ENCODE results near the gene MLLT3. TPM values are rescaled to one million over a fixed set of nuclear protein-coding genes. Genes with fewer than 3 reads are reported as not detected.

The MLLT3 gene
- total and polyA plus RNA-seq, 9 donors, result 8.7 to 15.4 (median 13.8) TPM

DNA sequence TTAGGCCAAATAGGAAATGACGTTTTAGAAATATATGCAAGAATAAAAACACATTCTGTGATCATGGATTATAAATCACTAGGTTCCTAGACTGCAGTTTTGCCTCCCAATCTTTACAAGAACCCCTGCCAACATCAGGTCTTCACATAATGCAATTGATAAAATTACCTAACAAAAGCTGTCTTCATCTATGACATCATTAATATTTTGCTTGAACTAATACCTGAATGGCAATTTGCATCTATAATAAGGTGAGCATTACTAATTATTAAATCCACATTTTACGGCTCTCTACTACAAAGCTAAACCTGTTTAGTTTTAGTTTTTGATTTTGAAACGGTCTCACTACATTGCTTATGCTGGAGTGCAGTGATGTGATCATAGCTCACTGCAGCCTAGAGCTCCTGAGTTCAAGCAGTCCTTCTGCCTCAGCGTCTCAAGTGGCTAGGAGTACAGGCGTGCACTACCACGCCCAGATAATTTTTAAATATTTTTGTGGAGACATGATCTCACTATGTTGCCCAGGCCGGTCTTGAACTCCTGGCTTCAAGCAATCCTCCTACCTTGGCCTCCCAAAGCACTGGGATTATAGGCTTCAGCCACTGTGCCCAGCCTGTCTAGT is 218.0 kb downstream of the MLLT3 start:
- TF ChIP-seq POLR2A (IDR thresholded peaks at IDR 0.05) (no peak), CTCF (IDR thresholded peaks at IDR 0.05) (no peak), EP300 (IDR thresholded peaks at IDR 0.05) (no peak)

DNA sequence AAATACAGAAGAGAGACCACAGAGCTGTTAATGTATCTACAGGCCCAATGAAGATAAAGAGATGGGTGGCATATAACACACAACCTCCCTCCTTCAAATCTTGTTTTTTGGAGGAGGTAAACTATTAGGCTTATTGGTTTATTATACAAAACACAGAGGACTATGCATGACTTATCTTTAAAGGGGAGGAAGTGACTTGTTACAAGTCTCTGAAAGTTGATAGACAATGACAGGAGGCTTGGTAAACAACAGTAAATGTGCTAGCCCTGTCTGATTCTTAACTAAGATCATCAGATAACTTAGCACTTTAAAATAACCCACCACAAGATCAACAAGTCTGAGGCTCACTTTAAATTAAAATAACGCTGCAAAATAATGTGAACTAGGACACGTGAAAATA is 219.0 kb downstream of the MLLT3 start:
- TF ChIP-seq POLR2A (IDR thresholded peaks at IDR 0.05) (no peak), CTCF (IDR thresholded peaks at IDR 0.05) (no peak), EP300 (IDR thresholded peaks at IDR 0.05) (no peak)
- no peak for DNase-seq
- intact Hi-C loops (cut with DNase I), result no loop called here
- Histone ChIP-seq H3K4me3 (no peak overlapping the region), H3K9me3 (no peaks in the 10 kb centered on the region), H3K27me3 (no peaks in the 10 kb centered on the region), H3K4me1 (ENCODE audit: insufficient read depth) (no peaks in the 10 kb centered on the region), H3K36me3 (no peaks in the 10 kb centered on the region), H3K27ac (no peak overlapping the region)
- WGBS, 3 donors, result 90 to 98% (median 93%) methylated on average over 2 of the region's 2 CpGs

More for the DNA sequence above, 218.0 kb downstream of the MLLT3 start:
- no peaks in the 10 kb centered on the region for H3K36me3 ChIP-seq
- H3K4me1 ChIP-seq (ENCODE audit: insufficient read depth), result no peaks in the 10 kb centered on the region
- WGBS, 3 donors, result 87 to 94% (median 93%) methylated on average over 7 of the region's 7 CpGs
- no peak overlapping the region for H3K27ac ChIP-seq
- DNase-seq, result no peak
- no peak overlapping the region for H3K4me3 ChIP-seq
- intact Hi-C loops (cut with DNase I), result no loop called here
- H3K27me3 ChIP-seq, result no peaks in the 10 kb centered on the region
- H3K9me3 ChIP-seq, result no peaks in the 10 kb centered on the region

GRCh38 chr9:20402273-20402875 is 219.9 kb downstream of the MLLT3 start:
- no peak for TF ChIP-seq POLR2A (IDR thresholded peaks at IDR 0.05)
- no peak for TF ChIP-seq CTCF (IDR thresholded peaks at IDR 0.05)
- no peak for TF ChIP-seq EP300 (IDR thresholded peaks at IDR 0.05)
- no peaks in the 10 kb centered on the region for H3K9me3 ChIP-seq
- DNase-seq, result no peak
- H3K4me1 ChIP-seq (ENCODE audit: insufficient read depth), result no peaks in the 10 kb centered on the region
- no peaks in the 10 kb centered on the region for H3K36me3 ChIP-seq
- no peak overlapping the region for H3K27ac ChIP-seq
- H3K4me3 ChIP-seq, result no peak overlapping the region
- intact Hi-C loops (cut with DNase I), result no loop called here
- 86 to 91% (median 86%) methylated on average over 4 of the region's 4 CpGs for WGBS, 3 donors
- H3K27me3 ChIP-seq, result no peaks in the 10 kb centered on the region

DNA sequence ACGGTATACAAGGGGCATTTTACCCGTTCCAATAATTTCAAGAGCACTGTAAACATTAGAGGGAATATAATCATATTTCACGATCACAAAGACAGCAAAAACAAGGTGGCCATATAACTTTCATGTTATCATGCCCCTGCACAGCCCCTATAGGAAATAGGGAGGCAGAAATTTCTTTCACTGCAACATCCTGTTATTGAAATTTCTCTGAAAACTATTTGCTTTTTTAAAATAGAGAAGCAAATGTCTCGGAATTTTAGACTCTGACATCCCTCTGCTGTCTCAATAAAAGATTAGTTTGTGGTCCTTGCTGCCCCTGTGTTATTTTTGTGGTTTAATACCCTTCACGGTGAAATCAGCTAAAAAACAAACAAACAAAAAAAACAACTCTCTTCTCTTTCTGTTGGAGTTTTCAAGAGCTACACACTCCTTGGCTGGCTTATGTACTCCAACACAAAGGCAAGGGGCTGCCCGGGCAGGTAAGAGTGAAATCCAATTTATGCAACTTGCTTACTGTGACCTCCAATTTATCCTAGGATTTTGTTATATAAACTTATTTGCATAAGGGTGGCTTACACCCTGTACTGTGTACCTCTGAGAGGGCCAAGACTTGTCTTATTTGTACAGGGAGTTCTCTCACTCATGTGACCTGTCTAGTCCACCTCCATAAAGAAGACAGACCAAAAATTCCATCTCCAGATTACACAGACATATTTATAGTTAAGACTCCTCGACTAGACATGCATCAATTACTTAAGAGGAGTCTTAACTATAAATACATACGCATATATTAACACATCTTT is 223.6 kb downstream of the MLLT3 start:
- Histone ChIP-seq H3K9me3 (no peaks in the 10 kb centered on the region), H3K4me3 (no peak overlapping the region), H3K4me1 (ENCODE audit: insufficient read depth) (no peaks in the 10 kb centered on the region), H3K27ac (no peak overlapping the region), H3K36me3 (no peaks in the 10 kb centered on the region), H3K27me3 (no peaks in the 10 kb centered on the region)
- no peak for DNase-seq
- WGBS, 3 donors, result 61 to 72% (median 63%) methylated on average over 8 of the region's 8 CpGs
- TF ChIP-seq POLR2A (IDR thresholded peaks at IDR 0.05), result no peak
- no peak for TF ChIP-seq EP300 (IDR thresholded peaks at IDR 0.05)
- no peak for TF ChIP-seq CTCF (IDR thresholded peaks at IDR 0.05)
- intact Hi-C loops (cut with DNase I), result no loop called here
